DMS79 treated with DMSO at 0.1 percent for 48 hours (cell line): ENCODE data around the gene SCYL3.
A peak's percentile ranks its signal among the peaks of the same experiment; 100 is the strongest.
"Not testable (repeated sequence)": the region's sequence is repeated elsewhere in the genome, so short reads cannot be mapped to it uniquely, and the experiment has no call there.

Source experiments
- DNase-seq: peaks from one replicate; lab custom pipeline; 2025; lab: John Stamatoyannopoulos, UW

SCYL3 gene

DNA sequence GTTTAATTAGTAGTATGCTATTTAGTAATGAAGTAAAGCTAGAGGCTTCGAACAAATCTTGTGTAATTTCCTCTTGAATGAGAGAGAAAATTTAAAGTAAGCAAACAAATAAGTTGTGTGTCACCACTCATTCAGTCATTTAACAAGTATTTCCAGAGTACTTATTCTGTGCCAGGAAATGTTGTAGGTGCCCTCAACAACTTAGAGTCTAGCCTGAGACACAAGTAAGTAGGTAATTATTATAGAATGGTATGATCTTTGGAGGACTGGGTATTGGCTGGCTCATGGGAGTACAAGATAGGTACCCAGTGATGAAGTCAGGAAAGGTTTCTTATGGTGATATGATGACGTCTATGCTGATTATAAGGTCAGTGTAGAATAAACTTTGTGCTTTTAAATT lies 81.6 kb downstream of the SCYL3 start:
- no peak for DNase-seq

DNA sequence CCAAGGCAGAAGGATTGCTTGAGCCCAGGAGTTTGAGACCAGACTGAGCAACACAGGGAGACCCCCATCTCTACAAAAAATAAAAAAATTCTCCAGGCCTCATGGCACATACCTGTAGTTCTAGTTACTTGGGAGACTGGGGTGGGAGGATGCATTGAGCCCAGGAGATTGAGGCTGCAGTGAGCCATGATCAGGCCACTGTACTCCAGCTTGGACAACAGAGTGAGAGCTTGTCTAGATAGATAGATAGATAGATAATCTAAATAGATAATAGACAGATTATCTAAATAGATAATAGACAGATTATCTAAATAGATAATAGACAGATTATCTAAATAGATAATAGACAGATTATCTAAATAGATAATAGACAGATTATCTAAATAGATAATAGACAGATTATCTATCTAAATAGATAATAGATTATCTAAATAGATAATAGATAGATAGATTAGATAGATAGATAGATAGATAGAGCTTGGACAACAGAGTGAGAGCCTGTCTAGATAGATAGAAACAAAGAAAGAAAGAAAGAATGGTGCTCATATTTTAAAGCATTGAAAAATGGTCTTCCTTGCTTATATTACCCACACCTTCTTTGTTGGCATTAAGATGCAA lies 82.2 kb downstream of the SCYL3 start:
- not testable (repeated sequence) for DNase-seq

DNA sequence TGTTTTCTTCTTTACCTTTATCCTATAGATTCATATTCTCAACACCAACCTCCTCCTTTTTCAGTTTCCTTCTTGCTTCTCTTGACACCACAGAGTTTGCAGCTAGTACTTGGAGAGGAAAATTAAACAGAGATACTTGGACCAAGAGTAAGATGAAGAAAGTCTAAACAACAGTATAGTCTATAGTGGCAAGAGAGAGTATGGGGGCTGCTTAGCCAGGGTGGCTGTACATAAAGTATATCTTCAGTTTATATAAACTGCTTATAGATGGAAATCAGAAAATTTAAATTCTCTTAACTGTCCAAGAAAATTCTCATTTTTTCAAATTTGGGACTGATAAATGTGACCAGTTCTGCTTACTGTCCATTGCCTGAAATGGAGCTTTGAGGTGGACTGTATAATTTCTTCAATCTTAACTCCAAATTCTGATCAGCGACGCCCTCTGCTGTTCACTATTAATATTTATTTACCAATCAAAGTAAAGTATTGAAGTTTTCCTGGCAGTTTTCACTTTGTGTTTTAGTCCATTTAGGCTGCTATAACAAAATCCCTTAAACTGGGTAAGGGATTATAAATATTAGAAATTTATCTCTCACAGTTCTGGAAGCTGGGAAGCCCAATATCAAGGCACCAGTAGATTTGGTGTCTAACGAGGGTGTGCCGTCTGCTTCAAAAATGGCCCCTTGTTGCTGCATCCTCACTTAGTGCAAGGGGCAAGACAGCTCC lies 84.2 kb downstream of the SCYL3 start:
- DNase-seq, result peak; percentile 9

- DNase-seq, result no peak
These were observed 88.8 kb downstream of the SCYL3 start for GRCh38 chr1:169804941-169805340.

- no peak for DNase-seq
These were observed 90.8 kb downstream of the SCYL3 start for GRCh38 chr1:169802888-169803287.
